H1 (cell line): ENCODE measurements around the gene NAV3.

Experiments used
- BCL11A ChIP-seq, 2 experiments: IDR thresholded peaks; one replicate each; pipeline ENCODE4 v1.6.1; 2011; ENCODE audit warnings: low read depth in 2 of 2, low read length in 2 of 2, mild to moderate bottlenecking in 2 of 2
- CTCF ChIP-seq, 3 experiments: IDR thresholded peaks; 1 replicate in 2 of 3; 2 replicates in 1 of 3; pipeline versions ENCODE4 v1.5.1 to v1.6.1; 2011; ENCODE audit warnings: low read length in 3 of 3, mild to moderate bottlenecking in 3 of 3, inconsistent platforms in 2 of 3, low read depth in 1 of 3, moderate library complexity in 1 of 3; ENCODE audit not compliant: insufficient read depth in 1 of 3; ENCODE audit errors: control extremely low read depth in 1 of 3
- EGR1 ChIP-seq: IDR thresholded peaks from 2 replicates; pipeline ENCODE4 v1.6.1; 2011; ENCODE audit warnings: low read depth, low read length, borderline replicate concordance
- EZH2 ChIP-seq: fragments of 200-600 bp; sonication (generic); IDR thresholded peaks from 2 replicates; pipeline ENCODE4 v1.7.1; 2012; ENCODE audit warnings: low read depth, mild to moderate bottlenecking, moderate library complexity, low read length, inconsistent platforms; ENCODE audit not compliant: severe bottlenecking
- POLR2A ChIP-seq, 2 experiments: IDR thresholded peaks; 1 replicate in 1 of 2; 2 replicates in 1 of 2; pipeline ENCODE4 v1.6.1; 2011; ENCODE audit warnings: low read depth in 2 of 2, low read length in 2 of 2, mild to moderate bottlenecking in 2 of 2; ENCODE audit errors: control extremely low read depth in 1 of 2
- POLR2AphosphoS5 ChIP-seq: IDR thresholded peaks from 2 replicates; pipeline ENCODE4 v1.6.1; 2011; ENCODE audit warnings: low read depth, low read length
- SIN3A ChIP-seq, 2 experiments: IDR thresholded peaks in 1 of 2; conservative IDR thresholded peaks in 1 of 2; 2 replicates each; pipeline ENCODE4 v1.6.1; 2011 to 2012; ENCODE audit warnings: low read length in 2 of 2, improper control_type of control experiment in 1 of 2, low read depth in 1 of 2, mild to moderate bottlenecking in 1 of 2
- SIX5 ChIP-seq: IDR thresholded peaks from 2 replicates; pipeline ENCODE4 v1.6.1; 2011; ENCODE audit warnings: mild to moderate bottlenecking, low read depth, low read length
- YY1 ChIP-seq: IDR thresholded peaks from 2 replicates; pipeline ENCODE4 v1.6.1; 2011; ENCODE audit warnings: low read depth, mild to moderate bottlenecking, low read length
- TF ChIP-seq, protein P1 (sequence below): IDR thresholded peaks from 2 replicates; pipeline ENCODE4 v1.6.1; 2012; ENCODE audit warnings: inconsistent platforms
- TF ChIP-seq, protein P2 (sequence below): IDR thresholded peaks from 2 replicates; pipeline ENCODE4 v1.6.1; 2011; ENCODE audit warnings: low read length, improper control_type of control experiment

DNA sequence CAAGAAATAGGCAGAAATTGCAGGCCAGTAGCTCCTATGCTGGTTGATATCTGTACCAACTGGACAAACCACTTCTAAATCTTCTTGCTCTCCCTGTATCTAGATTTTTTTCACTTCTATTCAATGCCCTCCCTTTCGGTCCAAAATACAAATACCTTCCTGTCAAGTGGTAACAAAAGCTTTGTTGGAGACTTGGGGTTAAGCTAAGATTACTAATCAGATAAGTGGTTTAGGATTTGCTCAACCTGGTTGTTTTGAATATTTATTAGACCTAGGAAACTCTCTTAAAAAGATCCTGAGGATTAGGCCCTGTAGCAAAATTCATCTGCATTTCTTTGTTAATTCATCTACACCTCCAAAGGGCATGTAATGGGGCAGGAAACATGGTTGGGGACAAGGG, 410.1 kb downstream of the NAV3 start:
- no peak for TF ChIP-seq SIN3A (conservative IDR thresholded peaks at IDR 0.05 in 1 of 2, IDR thresholded peaks at IDR 0.05 in 1 of 2; ENCODE audit: low read depth in 1 of 2, low read length in 2 of 2)
- TF ChIP-seq POLR2AphosphoS5: no peak
- no peak for TF ChIP-seq SIX5
- TF ChIP-seq EGR1: no peak
- no peak for TF ChIP-seq BCL11A (IDR thresholded peaks at IDR 0.05; ENCODE audit: low read depth in 2 of 2, low read length in 2 of 2)
- TF ChIP-seq, protein P1, sequence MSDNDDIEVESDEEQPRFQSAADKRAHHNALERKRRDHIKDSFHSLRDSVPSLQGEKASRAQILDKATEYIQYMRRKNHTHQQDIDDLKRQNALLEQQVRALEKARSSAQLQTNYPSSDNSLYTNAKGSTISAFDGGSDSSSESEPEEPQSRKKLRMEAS: no peak
- no peak for TF ChIP-seq YY1
- no peak for TF ChIP-seq POLR2A (IDR thresholded peaks at IDR 0.05; ENCODE audit: control extremely low read depth in 1 of 2, low read depth in 2 of 2, low read length in 2 of 2)
- TF ChIP-seq EZH2: no peak
- TF ChIP-seq, protein P2, sequence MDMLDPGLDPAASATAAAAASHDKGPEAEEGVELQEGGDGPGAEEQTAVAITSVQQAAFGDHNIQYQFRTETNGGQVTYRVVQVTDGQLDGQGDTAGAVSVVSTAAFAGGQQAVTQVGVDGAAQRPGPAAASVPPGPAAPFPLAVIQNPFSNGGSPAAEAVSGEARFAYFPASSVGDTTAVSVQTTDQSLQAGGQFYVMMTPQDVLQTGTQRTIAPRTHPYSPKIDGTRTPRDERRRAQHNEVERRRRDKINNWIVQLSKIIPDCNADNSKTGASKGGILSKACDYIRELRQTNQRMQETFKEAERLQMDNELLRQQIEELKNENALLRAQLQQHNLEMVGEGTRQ: no peak
- no peak for TF ChIP-seq CTCF (IDR thresholded peaks at IDR 0.05; ENCODE audit: control extremely low read depth in 1 of 3, insufficient read depth in 1 of 3, low read depth in 1 of 3, low read length in 3 of 3)
